K562 (cell line): ENCODE measurements around the gene SH2D3A. TPM values are rescaled to one million over a fixed set of nuclear protein-coding genes. Genes with fewer than 3 reads are reported as not detected.

Source experiments
- ATF7 ChIP-seq: fragments of 450-650 bp; IDR thresholded peaks from 2 replicates; pipeline ENCODE4 v1.7.1; 2014; ENCODE audit warnings: mild to moderate bottlenecking, moderate library complexity
- CBX1 ChIP-seq: sonication (generic); IDR thresholded peaks from 2 replicates; pipeline ENCODE4 v1.6.1; 2016; ENCODE audit warnings: antibody characterized with exemption, low read depth, mild to moderate bottlenecking
- COPS2 ChIP-seq: fragments of 450-650 bp; conservative IDR thresholded peaks from 2 replicates; pipeline ENCODE4 v1.6.1; 2016; ENCODE audit warnings: mild to moderate bottlenecking, moderate library complexity
- CREB3 ChIP-seq: fragments of 450-650 bp; conservative IDR thresholded peaks from 2 replicates; pipeline ENCODE4 v1.6.1; 2016; ENCODE audit warnings: missing genetic modification characterization, low read depth, mild to moderate bottlenecking, missing compliant biosample characterization, moderate library complexity
- CTCF ChIP-seq, 3 experiments: IDR thresholded peaks in 2 of 3; conservative IDR thresholded peaks in 1 of 3; 2 replicates each; pipeline ENCODE4 v1.5.1; 2011 to 2012; ENCODE audit warnings: low read length in 3 of 3, mild to moderate bottlenecking in 3 of 3, control low read depth in 2 of 3, improper control_type of control experiment in 1 of 3, inconsistent platforms in 1 of 3, low read depth in 1 of 3, mixed read lengths in 1 of 3, moderate library complexity in 1 of 3; ENCODE audit not compliant: insufficient read depth in 2 of 3
- KAT7 ChIP-seq: sonication (generic); formaldehyde crosslinking; IDR thresholded peaks from 2 replicates; pipeline ENCODE4 v1.8.0; 2022; ENCODE audit warnings: missing genetic modification reagents, mild to moderate bottlenecking, borderline replicate concordance
- MAZ ChIP-seq, 2 experiments: fragments of 450-650 bp in 1 of 2; sonication (generic) in 1 of 2; formaldehyde crosslinking; IDR thresholded peaks in 1 of 2; conservative IDR thresholded peaks in 1 of 2; 2 replicates each; pipeline versions ENCODE4 v1.4.0 to v1.5.0; 2020; ENCODE audit warnings: mild to moderate bottlenecking in 1 of 2, missing genetic modification reagents in 1 of 2
- MEF2D ChIP-seq: conservative IDR thresholded peaks from 2 replicates; pipeline ENCODE4 v1.6.1; 2016; ENCODE audit warnings: low read depth, missing genetic modification characterization, missing compliant biosample characterization
- MLLT1 ChIP-seq, 2 experiments: fragments of 450-650 bp; IDR thresholded peaks; 2 replicates each; pipeline ENCODE4 v1.6.1; 2016
- NCOA4 ChIP-seq: fragments of 450-650 bp; IDR thresholded peaks from 2 replicates; pipeline ENCODE4 v1.6.1; 2018; ENCODE audit warnings: mild to moderate bottlenecking; ENCODE audit not compliant: partially characterized antibody
- POLR2AphosphoS2 ChIP-seq: IDR thresholded peaks from 2 replicates; pipeline ENCODE4 v1.6.1; 2012; ENCODE audit warnings: low read length, improper control_type of control experiment
- PRDM10 ChIP-seq: fragments of 450-650 bp; IDR thresholded peaks from 2 replicates; pipeline ENCODE4 v1.6.1; 2018; ENCODE audit not compliant: partially characterized antibody
- PURB ChIP-seq: sonication (generic); formaldehyde crosslinking; IDR thresholded peaks from 2 replicates; pipeline ENCODE4 v1.9.0; 2021; ENCODE audit warnings: low read depth, mild to moderate bottlenecking, missing genetic modification reagents
- TCF7L2 ChIP-seq: fragments of 150-350 bp; IDR thresholded peaks from 2 replicates; pipeline ENCODE4 v1.6.1; 2016; ENCODE audit warnings: low read depth, mild to moderate bottlenecking, low read length, moderate library complexity
- ZBTB9 ChIP-seq: fragments of 450-650 bp; formaldehyde crosslinking; IDR thresholded peaks from 2 replicates; pipeline ENCODE4 v1.4.0; 2020; ENCODE audit warnings: mild to moderate bottlenecking, moderate library complexity
- ZFP1 ChIP-seq: fragments of 450-650 bp; formaldehyde crosslinking; IDR thresholded peaks from 2 replicates; pipeline ENCODE4 v1.4.0; 2020; ENCODE audit warnings: mild to moderate bottlenecking, mixed read lengths
- ZNF253 ChIP-seq: fragments of 250-450 bp; sonication (Bioruptor Pico); conservative IDR thresholded peaks from 2 replicates; pipeline ENCODE4 v1.6.1; 2021; ENCODE audit warnings: mild to moderate bottlenecking
- ZNF263 ChIP-seq: sonication (generic); formaldehyde crosslinking; IDR thresholded peaks from 2 replicates; pipeline ENCODE4 v1.8.0; 2022; ENCODE audit warnings: mild to moderate bottlenecking, missing genetic modification reagents, borderline replicate concordance
- ZNF324 ChIP-seq: fragments of 250-450 bp; sonication (Bioruptor Pico); IDR thresholded peaks from 2 replicates; pipeline ENCODE4 v1.4.0; 2020; ENCODE audit warnings: mild to moderate bottlenecking
- polyA plus RNA-seq, 8 experiments: library from polyadenylated mRNA; depleted of rRNA in 4 of 8; stranded (reverse) in 5 of 8; unstranded in 3 of 8; fragments of >200 nt; fragmentation: Nextera tagmentation in 2 of 8; fragmentation: Illumina TruSeq in 1 of 8; extraction: Ambion mirVana in 2 of 8; extraction: Trizol in 1 of 8; gene quantifications; 2 replicates each; pipeline versions ENCODE4 v1.2.1 to v1.2.3, GENCODE V29; 2011 to 2014; ENCODE audit warnings: inconsistent platforms in 1 of 8, missing spikeins in 1 of 8
- total RNA-seq, 7 experiments: library from RNA; depleted of rRNA in 6 of 7; stranded (reverse); fragments of >200 nt in 6 of 7; fragmentation: Illumina TruSeq in 2 of 7; extraction: Trizol in 2 of 7; gene quantifications; 2 replicates each; pipeline versions ENCODE4 v1.2.1 to v1.2.3, GENCODE V29; 2011 to 2021; ENCODE audit warnings: low replicate concordance in 1 of 7

The SH2D3A gene
- total and polyA plus RNA-seq, 9 of the 15 experiments (the other 6 are each of a cell fraction or from before 2014, with no cell fraction given) = 0.75 to 26.3 (median 8.9) TPM

GRCh38 chr19:6769006-6769619, 1.9 kb upstream of the SH2D3A start (continued):
- TF ChIP-seq ZBTB9 (CRISPR knock-in tag) (no peak), PURB (CRISPR knock-in tag) (no peak), MAZ (CRISPR knock-in tag; conservative IDR thresholded peaks at IDR 0.05 in 1 of 2, IDR thresholded peaks at IDR 0.05 in 1 of 2) (no peak), ZNF253 (no peak), ZNF263 (CRISPR knock-in tag) (peak; percentile 22; the same call in 1 of the 2 replicates), MLLT1 (IDR thresholded peaks at IDR 0.05) (no peak), PRDM10 (peak; percentile 96), CBX1 (no peak), KAT7 (CRISPR knock-in tag) (0 out of 2 replicates have a peak, but pooled peaks have one; percentile 29), ZNF324 (CRISPR knock-in tag) (no peak), MEF2D (tag) (no peak), POLR2AphosphoS2 (no peak), ZFP1 (CRISPR knock-in tag) (no peak), TCF7L2 (0 out of 2 replicates have a peak, but pooled peaks have one; percentile 17), NCOA4 (no peak), ATF7 (peak; percentile 31; the same call in 1 of the 2 replicates), COPS2 (no peak), CTCF (IDR thresholded peaks at IDR 0.05 in 2 of 3, conservative IDR thresholded peaks at IDR 0.05 in 1 of 3; ENCODE audit: insufficient read depth in 2 of 3, low read depth in 1 of 3, low read length in 3 of 3) (peak; percentile 57 to 58 (median 58)), CREB3 (tag) (no peak)
